Activated CD8-positive, alpha-beta memory T cell treated with anti-CD3 and anti-CD28 coated beads, Interleukin-2, amount 50 U/mL, for 1 hour (primary cell): ENCODE results near the gene ATRNL1.

Experiments used
- DNase-seq: peaks from one replicate; pipeline ENCODE4 v3.0.0-alpha.2; 2020; ENCODE audit errors: extremely low read depth

ATRNL1 gene, protein sequence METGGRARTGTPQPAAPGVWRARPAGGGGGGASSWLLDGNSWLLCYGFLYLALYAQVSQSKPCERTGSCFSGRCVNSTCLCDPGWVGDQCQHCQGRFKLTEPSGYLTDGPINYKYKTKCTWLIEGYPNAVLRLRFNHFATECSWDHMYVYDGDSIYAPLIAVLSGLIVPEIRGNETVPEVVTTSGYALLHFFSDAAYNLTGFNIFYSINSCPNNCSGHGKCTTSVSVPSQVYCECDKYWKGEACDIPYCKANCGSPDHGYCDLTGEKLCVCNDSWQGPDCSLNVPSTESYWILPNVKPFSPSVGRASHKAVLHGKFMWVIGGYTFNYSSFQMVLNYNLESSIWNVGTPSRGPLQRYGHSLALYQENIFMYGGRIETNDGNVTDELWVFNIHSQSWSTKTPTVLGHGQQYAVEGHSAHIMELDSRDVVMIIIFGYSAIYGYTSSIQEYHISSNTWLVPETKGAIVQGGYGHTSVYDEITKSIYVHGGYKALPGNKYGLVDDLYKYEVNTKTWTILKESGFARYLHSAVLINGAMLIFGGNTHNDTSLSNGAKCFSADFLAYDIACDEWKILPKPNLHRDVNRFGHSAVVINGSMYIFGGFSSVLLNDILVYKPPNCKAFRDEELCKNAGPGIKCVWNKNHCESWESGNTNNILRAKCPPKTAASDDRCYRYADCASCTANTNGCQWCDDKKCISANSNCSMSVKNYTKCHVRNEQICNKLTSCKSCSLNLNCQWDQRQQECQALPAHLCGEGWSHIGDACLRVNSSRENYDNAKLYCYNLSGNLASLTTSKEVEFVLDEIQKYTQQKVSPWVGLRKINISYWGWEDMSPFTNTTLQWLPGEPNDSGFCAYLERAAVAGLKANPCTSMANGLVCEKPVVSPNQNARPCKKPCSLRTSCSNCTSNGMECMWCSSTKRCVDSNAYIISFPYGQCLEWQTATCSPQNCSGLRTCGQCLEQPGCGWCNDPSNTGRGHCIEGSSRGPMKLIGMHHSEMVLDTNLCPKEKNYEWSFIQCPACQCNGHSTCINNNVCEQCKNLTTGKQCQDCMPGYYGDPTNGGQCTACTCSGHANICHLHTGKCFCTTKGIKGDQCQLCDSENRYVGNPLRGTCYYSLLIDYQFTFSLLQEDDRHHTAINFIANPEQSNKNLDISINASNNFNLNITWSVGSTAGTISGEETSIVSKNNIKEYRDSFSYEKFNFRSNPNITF (N-terminal part only)

DNA sequence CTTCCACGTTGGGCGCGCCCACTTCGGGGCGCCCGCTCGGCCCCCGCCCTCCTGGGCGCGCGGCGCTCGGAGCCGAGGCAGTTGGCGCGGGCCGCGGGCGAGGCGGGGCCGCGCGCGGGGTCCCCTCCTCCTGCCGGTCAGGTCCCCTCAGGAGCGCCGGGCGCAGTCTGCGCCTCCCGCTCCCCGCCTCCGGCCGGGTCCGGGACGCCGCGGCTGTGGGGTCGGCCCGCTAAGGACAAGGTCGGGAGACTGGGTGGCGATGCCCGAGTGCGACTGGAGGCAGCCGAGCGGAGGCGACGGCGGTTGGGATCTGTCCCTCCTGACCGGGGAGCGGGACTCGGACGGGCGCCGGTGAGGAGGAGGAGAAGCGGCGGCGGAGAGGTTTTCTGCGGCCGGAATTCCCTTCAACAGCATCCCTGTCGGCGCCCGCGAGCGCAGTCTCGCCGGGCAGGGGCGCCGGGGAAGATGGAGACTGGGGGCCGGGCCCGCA, at the start of gene ATRNL1:
Gene ATRNL1, plus strand, starts transcription at position 80 of the 490 bp plus-strand sequence. Its CDS starts 386 bp downstream, at position 466.
- no peak for DNase-seq

DNA sequence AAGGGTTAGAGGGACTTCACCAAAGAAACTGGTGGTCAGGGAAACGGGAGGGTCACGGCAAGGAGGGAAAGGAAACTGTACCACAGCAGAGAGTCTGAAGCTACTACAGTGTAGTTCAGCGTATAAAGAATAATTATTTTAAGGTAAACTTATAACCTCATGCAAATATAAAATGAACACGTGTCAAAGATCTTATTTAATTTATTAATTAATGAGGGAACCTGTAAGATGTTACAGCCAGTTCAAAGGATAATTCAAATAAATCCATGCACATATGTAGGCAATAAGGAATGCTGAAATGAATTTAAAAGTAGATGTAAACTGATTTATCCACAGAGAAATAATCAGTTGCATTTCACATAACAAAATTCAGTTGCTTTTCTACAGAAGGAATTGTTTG, 49.4 kb upstream of the ATRNL1 start:
- no peak for DNase-seq

DNA sequence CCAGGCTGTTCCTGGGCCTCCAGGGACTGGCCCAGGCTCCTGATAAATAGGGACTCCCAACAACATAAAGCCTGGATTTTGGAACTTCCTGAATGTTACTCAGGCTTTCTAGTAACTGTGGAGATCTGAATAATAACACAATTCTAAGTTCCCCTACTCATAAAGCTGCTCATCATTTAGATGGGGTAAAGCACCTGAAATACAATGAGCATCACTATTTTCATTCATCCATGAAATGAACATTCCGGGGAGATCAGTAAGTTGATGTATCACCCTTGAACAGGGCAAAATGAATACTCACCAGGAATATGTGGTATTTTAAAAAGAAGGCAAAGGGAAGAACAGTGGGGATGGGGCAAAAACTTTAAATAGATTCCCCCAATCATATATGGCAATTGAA, 48.3 kb upstream of the ATRNL1 start:
- no peak for DNase-seq

DNA sequence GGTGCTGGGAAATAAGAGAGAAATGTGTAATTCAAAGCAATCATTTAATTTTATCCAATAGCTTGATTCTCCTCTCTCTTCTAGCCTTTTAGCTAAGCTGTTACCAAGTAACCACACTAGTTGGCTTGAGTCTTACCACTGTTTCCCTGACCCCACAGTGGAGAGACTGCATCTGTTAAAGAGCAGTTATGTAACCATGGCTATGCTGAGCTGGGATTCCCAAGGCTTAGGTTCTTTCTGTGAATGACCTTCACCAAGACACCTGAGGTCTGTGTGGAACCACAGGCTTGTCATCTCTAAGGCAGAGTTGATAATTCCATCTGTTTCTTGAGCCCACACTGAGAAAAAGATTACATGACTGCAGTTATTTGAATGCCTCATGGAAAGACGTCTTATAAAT, 47.7 kb upstream of the ATRNL1 start:
- no peak for DNase-seq

- DNase-seq: no peak
Observed at GRCh38 chr10:115046686-115047236, 46.4 kb upstream of the ATRNL1 start.

DNA sequence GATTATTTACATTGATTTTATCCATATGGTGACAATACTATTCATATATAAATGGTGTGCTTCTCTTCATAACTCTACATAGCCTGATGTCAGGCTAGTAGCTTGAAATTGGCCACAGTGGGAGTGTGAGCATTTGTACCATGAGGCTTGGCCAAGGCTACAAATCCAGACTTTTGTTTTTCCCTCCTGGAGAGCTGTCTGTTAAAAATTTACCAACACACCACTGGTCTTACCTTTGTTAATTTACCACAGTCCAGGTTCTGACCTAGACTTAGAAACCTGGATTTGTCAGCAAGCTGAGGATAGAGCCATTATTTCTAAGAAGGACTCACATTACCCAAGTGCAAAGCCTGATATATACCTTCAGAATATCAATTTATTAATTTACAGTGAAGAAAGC, 45.5 kb upstream of the ATRNL1 start:
- DNase-seq: no peak

GRCh38 chr10:115049318-115049717, 43.8 kb upstream of the ATRNL1 start:
- DNase-seq: no peak

GRCh38 chr10:115049960-115050359, 43.2 kb upstream of the ATRNL1 start:
- DNase-seq: no peak

DNA sequence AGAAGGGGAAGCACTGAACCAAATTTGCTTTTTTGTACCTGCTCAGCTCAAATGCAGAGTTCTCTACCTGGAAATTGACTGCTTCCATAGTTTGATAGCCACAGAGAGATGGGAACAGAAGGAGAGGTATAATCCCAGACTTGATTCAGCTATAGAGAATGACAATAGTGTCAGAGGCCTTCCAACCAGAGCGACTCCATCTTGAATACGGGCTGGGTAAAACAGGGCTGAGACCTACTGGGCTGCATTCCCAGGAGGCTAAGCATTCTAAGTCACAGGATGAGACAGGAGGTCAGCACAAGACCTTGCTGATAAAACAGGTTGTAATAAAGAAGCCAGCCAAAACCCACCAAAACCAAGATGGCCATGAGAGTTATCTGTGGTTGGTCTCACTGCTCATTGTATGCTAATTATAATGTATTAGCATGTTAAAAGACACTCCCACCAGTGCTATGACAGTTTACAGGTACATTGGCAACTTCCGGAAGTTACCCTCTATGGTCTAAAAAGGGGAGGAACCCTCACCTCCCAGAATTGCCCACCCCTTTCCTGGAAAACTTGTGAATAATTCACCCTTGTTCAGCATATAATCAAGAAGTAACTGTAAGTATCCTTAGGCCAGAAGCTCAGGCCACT, 42.7 kb upstream of the ATRNL1 start:
- no peak for DNase-seq

GRCh38 chr10:115051216-115051615, 41.9 kb upstream of the ATRNL1 start:
- DNase-seq: no peak

GRCh38 chr10:115052226-115052625, 40.9 kb upstream of the ATRNL1 start:
- no peak for DNase-seq

DNA sequence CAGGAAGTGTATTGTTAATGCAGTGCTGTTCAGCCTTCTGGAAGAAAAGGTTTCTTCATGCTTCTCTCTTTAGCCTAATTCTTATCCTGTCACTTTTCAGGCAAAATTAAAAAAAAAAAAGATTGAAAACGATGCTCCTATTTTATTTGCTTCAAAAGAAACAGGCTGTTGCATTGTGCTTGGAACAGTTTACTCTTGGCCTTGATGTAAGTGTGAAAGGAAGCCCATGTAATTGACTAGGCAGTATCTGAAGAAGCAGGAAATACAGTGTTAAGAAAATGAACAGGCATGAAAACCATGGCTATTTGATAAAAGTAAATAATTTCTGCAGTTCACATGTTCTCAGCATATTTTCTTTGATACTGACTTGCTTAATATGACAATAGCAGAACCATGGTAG, 40.4 kb upstream of the ATRNL1 start:
- no peak for DNase-seq

- no peak for DNase-seq
Observed at GRCh38 chr10:115056186-115056585, 37.0 kb upstream of the ATRNL1 start.

- no peak for DNase-seq
Observed at GRCh38 chr10:115059301-115059898, 33.8 kb upstream of the ATRNL1 start.

- no peak for DNase-seq
Observed at GRCh38 chr10:115063701-115064658, 29.2 kb upstream of the ATRNL1 start.

- no peak for DNase-seq
Observed at GRCh38 chr10:115065801-115066200, 27.4 kb upstream of the ATRNL1 start.

GRCh38 chr10:115066528-115066927, 26.6 kb upstream of the ATRNL1 start:
- DNase-seq: no peak

DNA sequence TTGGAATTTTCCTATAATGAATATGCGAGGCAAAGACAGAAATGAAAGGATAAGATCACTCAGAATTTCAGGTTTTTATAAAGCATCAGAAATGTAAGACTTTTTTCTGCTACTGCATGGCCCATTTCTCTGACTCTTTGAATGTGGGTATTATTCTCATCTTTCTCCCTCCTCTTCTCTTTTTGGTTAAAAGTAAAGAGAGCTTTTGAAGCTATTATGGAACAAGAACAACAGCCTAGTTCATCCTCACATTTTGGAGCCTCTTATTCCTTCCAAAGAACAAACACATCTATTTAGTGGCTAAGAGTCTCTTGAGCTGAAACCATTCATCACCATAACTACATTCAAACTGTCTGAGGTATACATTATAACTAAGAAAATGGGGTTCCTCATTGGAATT, 19.4 kb upstream of the ATRNL1 start:
- DNase-seq: no peak

GRCh38 chr10:115082506-115082905, 10.7 kb upstream of the ATRNL1 start:
- DNase-seq: no peak
